ENCODE results near the gene AKIRIN2. TPM values are rescaled to one million over a fixed set of nuclear protein-coding genes. Genes with fewer than 3 reads are reported as not detected.
"Not testable (repeated sequence)": the region's sequence is repeated elsewhere in the genome, so short reads cannot be mapped to it uniquely, and the experiment has no call there.

The AKIRIN2 gene
- total RNA-seq, 1 experiment from 2014 or later = 19.1 TPM

GRCh38 chr6:87718662-87719433 lies 16.8 kb upstream of the AKIRIN2 start:
- DNase-seq (ENCODE audit: low read depth) = peak; percentile 31

DNA sequence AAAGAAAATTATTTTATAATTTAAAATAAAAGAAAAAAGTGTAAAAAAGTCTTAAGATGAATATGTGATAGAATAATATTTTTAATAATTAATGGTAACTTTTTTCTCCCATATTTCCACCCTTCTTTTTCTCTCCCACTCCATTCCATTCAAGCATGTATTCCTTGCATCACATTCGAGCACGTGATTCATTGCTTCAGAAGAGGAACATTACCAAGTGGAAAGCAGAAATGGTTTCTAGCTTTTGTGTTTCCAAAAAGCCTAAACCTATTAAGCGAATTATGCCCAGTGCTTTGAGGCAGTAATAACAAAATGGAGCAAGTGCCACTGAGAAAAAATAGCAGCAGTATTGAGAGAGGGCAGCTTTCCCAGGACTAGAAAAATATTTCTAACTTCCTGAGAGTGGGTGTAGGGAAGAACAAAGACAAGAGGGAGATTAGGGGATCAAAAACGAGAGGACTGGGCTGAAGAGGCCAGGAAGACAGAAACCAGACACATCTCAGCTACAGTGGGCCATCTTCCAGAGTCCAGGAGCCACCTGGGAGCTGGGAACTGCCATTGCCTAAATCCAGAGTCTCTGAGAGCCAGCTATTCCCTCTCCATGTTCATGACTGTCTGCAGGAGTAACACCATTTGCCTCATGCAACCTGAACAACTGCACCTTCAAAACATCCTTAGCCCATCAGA lies 15.0 kb upstream of the AKIRIN2 start:
- DNase-seq (ENCODE audit: low read depth) = no peak

DNA sequence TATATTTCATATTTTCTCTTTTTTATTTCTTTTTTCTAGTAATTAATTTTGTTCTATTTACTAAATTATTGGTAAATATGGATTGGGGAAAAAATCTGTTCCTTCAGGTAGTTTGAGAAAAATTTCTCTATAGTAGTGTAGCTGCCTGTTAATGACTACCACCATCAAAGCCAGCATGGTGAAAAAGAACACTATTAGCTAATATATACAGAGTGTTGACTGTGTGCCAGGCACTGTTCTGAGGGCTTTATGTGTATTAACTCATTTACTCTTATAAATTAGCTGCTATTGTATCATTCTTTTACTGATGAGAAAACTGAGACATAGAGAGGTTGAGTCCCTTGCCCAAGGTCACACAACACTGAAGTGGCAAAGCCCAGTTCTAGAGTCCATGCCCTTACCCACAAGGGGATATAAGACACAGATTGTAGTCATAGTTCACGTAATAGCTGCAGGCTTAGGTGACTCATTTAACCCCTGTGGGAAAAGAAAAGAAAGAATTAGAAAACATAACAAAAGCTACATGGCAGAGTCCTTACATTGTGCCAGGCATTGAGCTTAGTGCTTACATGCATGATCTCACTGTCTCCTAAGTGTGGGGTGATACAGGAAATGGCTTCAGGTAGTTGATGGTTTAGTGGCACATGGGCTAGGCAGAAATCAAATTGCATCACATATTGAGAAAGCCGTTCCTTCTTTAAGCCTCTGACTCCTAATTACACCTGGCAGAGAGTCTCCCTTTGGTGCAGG lies 12.2 kb upstream of the AKIRIN2 start:
- peak; percentile 84 for DNase-seq (ENCODE audit: low read depth)

DNA sequence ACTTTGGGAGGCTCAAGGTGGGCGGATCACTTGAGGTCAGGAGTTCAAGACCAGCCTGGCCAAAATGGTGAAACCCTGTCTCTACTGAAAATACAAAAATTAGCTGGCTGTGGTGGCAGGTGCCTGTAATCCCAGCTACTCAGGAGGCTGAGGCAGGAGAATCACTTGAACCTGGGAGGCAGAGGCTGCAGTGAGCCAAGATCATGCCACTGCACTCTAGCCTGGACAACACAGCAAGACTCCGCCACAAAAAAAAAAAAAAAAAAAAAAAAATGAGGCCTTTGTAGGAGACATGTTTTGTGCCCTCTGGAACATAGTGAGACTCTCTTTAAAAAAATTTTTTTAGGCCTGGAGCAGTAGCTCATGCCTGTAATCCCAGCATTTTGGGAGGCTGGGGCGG lies 10.7 kb upstream of the AKIRIN2 start:
- not testable (repeated sequence) for DNase-seq (ENCODE audit: low read depth)

- DNase-seq (ENCODE audit: low read depth) = no peak
These were observed 8.1 kb upstream of the AKIRIN2 start for GRCh38 chr6:87710090-87710489.

DNA sequence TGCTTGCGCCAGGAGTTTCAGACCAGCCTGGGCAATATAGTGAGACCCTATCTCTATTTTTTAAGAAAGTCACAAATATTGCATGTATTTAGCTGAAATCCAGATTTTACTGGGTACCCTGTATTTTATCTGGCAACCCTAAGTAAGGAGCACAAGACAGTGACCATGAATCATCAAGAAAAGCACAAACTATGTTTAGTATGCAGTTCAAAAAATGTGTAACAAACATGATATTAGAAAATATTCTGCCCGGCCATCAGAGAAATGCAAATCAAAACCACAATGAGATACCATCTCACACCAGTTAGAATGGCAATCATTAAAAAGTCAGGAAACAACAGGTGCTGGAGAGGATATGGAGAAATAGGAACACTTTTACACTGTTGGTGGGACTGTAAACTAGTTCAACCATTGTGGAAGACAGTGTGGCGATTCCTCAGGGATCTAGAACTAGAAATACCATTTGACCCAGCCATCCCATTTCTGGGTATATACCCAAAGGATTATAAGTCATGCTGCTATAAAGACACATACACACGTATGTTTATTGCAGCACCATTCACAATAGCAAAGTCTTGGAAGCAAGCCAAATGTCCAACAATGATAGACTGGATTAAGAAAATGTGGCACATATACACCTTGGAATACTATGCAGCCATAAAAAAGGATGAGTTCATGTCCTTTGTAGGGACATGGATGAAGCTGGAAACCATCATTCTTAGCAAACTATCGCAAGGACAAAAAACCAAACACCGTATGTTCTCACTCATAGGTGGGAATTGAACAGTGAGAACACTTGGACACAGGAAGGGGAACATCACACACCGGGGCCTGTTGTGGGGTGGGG lies 6.8 kb upstream of the AKIRIN2 start:
- not testable (repeated sequence) for DNase-seq (ENCODE audit: low read depth)

DNA sequence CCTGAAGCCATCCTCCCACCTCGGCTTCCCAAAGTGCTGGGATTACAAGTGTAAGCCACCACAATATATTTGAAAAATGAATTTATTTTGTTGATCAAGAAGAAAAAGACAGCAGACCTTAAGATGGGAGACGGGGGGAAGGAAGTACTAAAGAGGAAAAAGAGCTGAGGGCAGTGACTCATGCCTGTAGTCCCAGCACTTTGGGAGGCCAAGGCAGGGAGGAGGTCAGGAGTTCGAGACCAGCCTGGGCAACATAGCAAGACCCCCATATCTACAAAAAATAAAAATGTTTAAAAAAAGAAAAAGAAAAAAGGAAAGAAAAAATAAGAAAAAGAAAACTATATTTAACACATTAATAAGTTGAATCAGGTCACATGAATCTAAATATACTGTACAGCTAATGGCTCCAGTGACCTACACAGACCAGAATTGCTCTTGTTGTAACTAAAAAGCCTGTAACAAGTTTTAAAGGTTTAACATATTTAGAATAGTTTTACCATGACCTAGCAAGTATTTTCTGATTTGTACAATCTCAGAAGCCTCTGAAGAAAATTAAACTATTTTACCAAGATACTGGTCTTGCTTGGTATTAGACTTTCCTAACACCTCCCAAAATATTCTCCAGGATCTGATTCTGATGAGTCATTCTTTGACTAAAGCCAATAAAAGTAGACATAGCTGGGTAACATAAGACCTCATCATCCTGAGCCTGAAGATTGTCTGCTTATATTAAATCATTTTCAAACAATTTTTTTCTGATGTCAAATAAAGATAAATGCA lies 4.3 kb upstream of the AKIRIN2 start:
- peak; percentile 61 for DNase-seq (ENCODE audit: low read depth)

- DNase-seq (ENCODE audit: low read depth) = no peak
These were observed 3.1 kb upstream of the AKIRIN2 start for GRCh38 chr6:87705070-87705691.

- peak; percentile 39 for DNase-seq (ENCODE audit: low read depth)
These were observed 1.0 kb upstream of the AKIRIN2 start for GRCh38 chr6:87703039-87703438.

GRCh38 chr6:87702589-87702945 lies 534 bp upstream of the AKIRIN2 start:
- DNase-seq (ENCODE audit: low read depth) = peak; percentile 66

DNA sequence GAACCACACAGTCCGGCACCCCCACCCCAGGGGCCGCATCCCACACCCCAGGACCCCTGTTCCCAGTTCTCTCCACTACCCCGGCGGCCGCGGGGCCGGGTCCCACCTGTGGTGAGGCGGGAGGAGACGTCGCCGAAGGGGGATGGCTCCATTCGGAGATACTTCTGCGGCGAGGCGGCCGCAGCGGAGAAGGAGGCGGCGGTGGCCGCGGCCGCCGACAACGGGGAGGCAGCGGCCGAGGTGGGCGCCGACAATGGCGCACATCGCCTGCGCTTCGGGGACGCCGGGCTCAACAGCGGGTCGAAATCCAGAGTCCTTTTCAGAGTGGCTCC lies 723 bp downstream of the AKIRIN2 start:
- DNase-seq (ENCODE audit: low read depth) = no peak

- DNase-seq (ENCODE audit: low read depth) = peak; percentile 86
These were observed 1.4 kb downstream of the AKIRIN2 start for GRCh38 chr6:87700397-87701343.

DNA sequence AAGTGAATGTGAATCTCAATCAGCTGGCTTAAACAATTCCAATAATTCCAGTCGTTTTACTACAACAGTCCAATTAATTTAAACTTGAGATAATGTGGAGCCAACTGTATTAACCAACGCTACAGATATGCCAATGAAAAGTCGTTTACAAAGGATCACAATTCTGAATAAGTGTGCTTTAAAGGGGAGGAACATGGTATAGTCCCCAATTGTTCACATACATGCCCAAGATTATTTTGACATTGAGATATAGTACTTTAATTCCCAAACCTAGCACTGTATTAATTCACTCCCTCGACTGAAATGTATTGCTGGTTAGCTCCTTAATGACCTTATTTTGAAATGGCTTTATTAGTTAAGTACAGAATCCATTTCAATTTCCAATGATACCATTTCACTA lies 2.5 kb downstream of the AKIRIN2 start:
- no peak for DNase-seq (ENCODE audit: low read depth)

DNA sequence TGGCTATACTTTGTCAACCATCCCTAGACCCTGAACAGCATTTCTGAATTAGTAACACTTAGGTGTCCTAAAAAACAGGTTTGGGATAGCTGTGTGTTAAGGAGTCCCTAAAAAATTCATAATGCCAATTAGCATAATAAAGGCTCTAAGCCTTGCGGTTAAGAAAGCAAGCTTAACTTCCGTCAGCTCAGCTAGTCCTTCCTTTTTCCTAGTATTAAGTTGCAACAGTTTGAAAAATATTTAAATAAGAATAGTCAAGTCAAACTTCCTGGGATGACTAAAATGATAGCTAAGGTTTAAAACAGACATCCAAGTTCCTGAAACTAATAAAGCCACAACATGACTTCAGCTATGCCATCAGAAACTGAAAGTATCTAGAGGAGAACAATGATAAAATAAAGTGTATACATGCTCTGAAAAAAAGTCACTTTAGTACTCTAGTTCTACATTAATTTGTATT lies 3.5 kb downstream of the AKIRIN2 start:
- no peak for DNase-seq (ENCODE audit: low read depth)

- peak; percentile 99 for DNase-seq (ENCODE audit: low read depth)
These were observed 4.2 kb downstream of the AKIRIN2 start for GRCh38 chr6:87697581-87698546.

GRCh38 chr6:87696817-87697216 lies 5.2 kb downstream of the AKIRIN2 start:
- not testable (repeated sequence) for DNase-seq (ENCODE audit: low read depth)

GRCh38 chr6:87692086-87692485 lies 9.9 kb downstream of the AKIRIN2 start:
- no peak for DNase-seq (ENCODE audit: low read depth)

DNA sequence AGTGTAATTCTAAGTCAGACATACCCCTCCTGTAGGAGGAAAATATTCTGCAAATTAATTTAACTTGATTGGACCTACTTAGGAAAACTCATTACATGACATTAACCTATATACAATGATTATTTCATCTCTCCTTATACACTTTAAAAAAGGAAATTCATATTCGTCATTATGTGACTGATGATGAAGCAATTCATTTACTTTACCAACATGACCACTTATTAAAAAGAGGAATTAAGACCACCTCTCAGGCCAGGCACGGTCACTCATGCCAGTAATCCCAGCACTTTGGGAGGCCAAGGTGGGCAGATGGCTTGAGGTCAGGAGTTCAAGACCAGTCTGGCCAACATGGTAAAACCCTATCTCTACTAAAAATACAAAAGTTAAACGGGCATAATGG lies 11.6 kb downstream of the AKIRIN2 start:
- DNase-seq (ENCODE audit: low read depth) = no peak

Measured in LHCN-M2 (cell line).